OCI-LY3 (cell line): ENCODE measurements around the gene PRDX5.

Experiments used
- H2AFZ ChIP-seq: fragments of 200-600, 300-600 bp; shearing (Covaris generic); 2 replicates; pipeline ENCODE4 v1.6.0; 2014; ENCODE audit warnings: antibody characterized with exemption, low read depth, low read length
- H3K27ac ChIP-seq: fragments of 200-600, 300-600 bp; sonication (generic); 2 replicates; pipeline ENCODE4 v1.5.1; 2014; ENCODE audit warnings: mild to moderate bottlenecking, low read length, moderate library complexity, mixed read lengths
- H3K27me3 ChIP-seq: fragments of 200-600, 300-600 bp; sonication (generic); 2 replicates; pipeline ENCODE4 v1.6.1; 2014; ENCODE audit warnings: low read depth, low read length, mixed read lengths
- H3K36me3 ChIP-seq: fragments of 200-600, 300-600 bp; sonication (generic); replicated peaks from 2 replicates; pipeline ENCODE3; 2014; ENCODE audit warnings: low read depth, low read length, mixed read lengths
- H3K4me1 ChIP-seq: fragments of 300-600, 200-600 bp; sonication (generic); 2 replicates; pipeline ENCODE4 v1.6.1; 2014; ENCODE audit warnings: low read length, mixed read lengths
- H3K4me2 ChIP-seq: fragments of 200-600, 300-600 bp; sonication (generic); 2 replicates; pipeline ENCODE4 v1.6.1; 2014; ENCODE audit warnings: low read length, mixed read lengths
- H3K4me3 ChIP-seq: fragments of 300-600, 200-600 bp; sonication (generic); 2 replicates; pipeline ENCODE4 v1.5.1; 2014; ENCODE audit warnings: antibody characterized with exemption, mild to moderate bottlenecking, low read length, moderate library complexity
- H3K79me2 ChIP-seq: fragments of 300-600, 200-600 bp; shearing (Covaris generic); 2 replicates; pipeline ENCODE4 v1.6.1; 2014; ENCODE audit warnings: mild to moderate bottlenecking, low read length, mixed read lengths
- H3K9ac ChIP-seq: fragments of 300-600, 200-600 bp; shearing (Covaris generic); 2 replicates; pipeline ENCODE4 v1.6.0; 2014; ENCODE audit warnings: mild to moderate bottlenecking, low read length, moderate library complexity
- H3K9me3 ChIP-seq: fragments of 200-600, 300-600 bp; shearing (Covaris generic); 2 replicates; pipeline ENCODE4 v1.6.1; 2014; ENCODE audit warnings: low read length, mixed read lengths; ENCODE audit not compliant: insufficient read depth
- H4K20me1 ChIP-seq: fragments of 200-600, 300-600 bp; sonication (generic); 2 replicates; pipeline ENCODE4 v1.6.1; 2016; ENCODE audit warnings: low read length, mixed read lengths; ENCODE audit not compliant: insufficient read depth
- CTCF ChIP-seq: fragments of 200-600, 300-600 bp; sonication (generic); IDR thresholded peaks from 2 replicates; pipeline ENCODE4 v1.5.1; 2014; ENCODE audit warnings: antibody characterized with exemption, low read length, low read depth
- EZH2phosphoT487 ChIP-seq: fragments of 200-600 bp; shearing (Covaris generic); IDR thresholded peaks from 2 replicates; pipeline ENCODE4 v1.6.1; 2018; ENCODE audit warnings: antibody characterized with exemption, mixed run types, low read depth

PRDX5 gene

GRCh38 chr11:64284962-64285884 lies 32.7 kb upstream of the PRDX5 start, which contains the start of gene GPR137:
Gene GPR137, plus strand, starts transcription at chr11:64285848. Its CDS starts 677 bp downstream, at chr11:64286525.
- Histone ChIP-seq H3K4me1 (peaks cover 12% of the 10 kb centered on the region), H3K36me3 (peaks cover 9% of the 10 kb centered on the region), H3K4me2 (peak within 1 kb of the TSS; percentile 86), H3K27me3 (no peaks in the 10 kb centered on the region), H3K4me3 (peak within 1 kb of the TSS; percentile 82), H3K79me2 (peaks cover 10% of the 10 kb centered on the region; the same call in 1 of the 2 replicates), H4K20me1 (no peaks in the 10 kb centered on the region), H3K9me3 (no peaks in the 10 kb centered on the region), H2AFZ (peak within 1 kb of the TSS; percentile 55; the same call in 1 of the 2 replicates), H3K9ac (peak within 1 kb of the TSS; percentile 89), H3K27ac (peak within 1 kb of the TSS; percentile 81)
- TF ChIP-seq EZH2phosphoT487 (no peak), CTCF (no peak)

GRCh38 chr11:64285885-64286800 lies 31.8 kb upstream of the PRDX5 start:
- Histone ChIP-seq H3K4me2 (peak overlapping the region; percentile 86), H4K20me1 (no peaks in the 10 kb centered on the region), H3K27ac (no peak overlapping the region), H3K79me2 (peaks cover 10% of the 10 kb centered on the region; the same call in 1 of the 2 replicates), H3K4me3 (peak overlapping the region; percentile 82), H3K36me3 (peaks cover 9% of the 10 kb centered on the region), H3K9ac (peak overlapping the region; percentile 89), H3K27me3 (no peaks in the 10 kb centered on the region), H3K4me1 (peaks cover 12% of the 10 kb centered on the region), H2AFZ (no peak overlapping the region), H3K9me3 (no peaks in the 10 kb centered on the region)
- TF ChIP-seq EZH2phosphoT487 (no peak), CTCF (peak; percentile 57)

- Histone ChIP-seq H4K20me1 (no peaks in the 10 kb centered on the region), H3K79me2 (peaks cover 10% of the 10 kb centered on the region; the same call in 1 of the 2 replicates), H3K9me3 (no peaks in the 10 kb centered on the region), H2AFZ (no peak overlapping the region), H3K4me1 (peaks cover 12% of the 10 kb centered on the region), H3K4me3 (peak overlapping the region; percentile 82; the same call in 1 of the 2 replicates), H3K9ac (no peak overlapping the region), H3K4me2 (peak overlapping the region; percentile 86), H3K27ac (no peak overlapping the region), H3K36me3 (peaks cover 9% of the 10 kb centered on the region), H3K27me3 (no peaks in the 10 kb centered on the region)
- TF ChIP-seq CTCF, result no peak
- TF ChIP-seq EZH2phosphoT487, result no peak
These were observed 31.1 kb upstream of the PRDX5 start for GRCh38 chr11:64286801-64287159.
